Neural cell (in vitro differentiated cells): ENCODE measurements around the gene SMOC1. TPM values are rescaled to one million over a fixed set of nuclear protein-coding genes. Genes with fewer than 3 reads are reported as not detected.

Experiments
- H2AFZ ChIP-seq: fragments of 200-600, 300-800 bp; sonication (generic), shearing (Covaris generic); 2 replicates; pipeline ENCODE4 v1.6.0; 2014; ENCODE audit warnings: low read depth, mild to moderate bottlenecking, antibody characterized with exemption, low read length, moderate library complexity
- H3F3A ChIP-seq: fragments of 200-600 bp; shearing (Covaris generic); 2 replicates; pipeline ENCODE4 v1.6.1; 2016; ENCODE audit warnings: mild to moderate bottlenecking, moderate library complexity, mixed read lengths, antibody characterized with exemption, low read length; ENCODE audit not compliant: insufficient read depth, poor library complexity, severe bottlenecking
- H3K27ac ChIP-seq: fragments of 200-600, 300-800 bp; sonication (generic), shearing (Covaris generic); 2 replicates; pipeline ENCODE4 v1.5.1; 2014; ENCODE audit warnings: mild to moderate bottlenecking, low read length, moderate library complexity
- H3K27me3 ChIP-seq: fragments of 300-800, 200-600 bp; sonication (generic), shearing (Covaris generic); 2 replicates; pipeline ENCODE4 v1.6.0; 2014; ENCODE audit warnings: mild to moderate bottlenecking, low read depth, low read length, moderate library complexity; ENCODE audit not compliant: insufficient read depth
- H3K36me3 ChIP-seq: fragments of 300-800, 200-600 bp; sonication (generic), shearing (Covaris generic); 2 replicates; pipeline ENCODE4 v1.5.1; 2014; ENCODE audit warnings: mild to moderate bottlenecking, antibody characterized with exemption, low read length, moderate library complexity; ENCODE audit not compliant: insufficient read depth
- H3K4me2 ChIP-seq: fragments of 300-800, 200-600 bp; sonication (generic), shearing (Covaris generic); 2 replicates; pipeline ENCODE4 v1.6.0; 2014; ENCODE audit warnings: mild to moderate bottlenecking, low read length
- H3K4me3 ChIP-seq: fragments of 300-800, 200-600 bp; sonication (generic), shearing (Covaris generic); 2 replicates; pipeline ENCODE4 v1.5.1; 2014; ENCODE audit warnings: mild to moderate bottlenecking, low read length, moderate library complexity
- H3K79me2 ChIP-seq: fragments of 200-600 bp; shearing (Covaris generic); replicated peaks from 2 replicates; pipeline ENCODE4 v1.6.0; 2014; ENCODE audit warnings: mild to moderate bottlenecking, low read length, moderate library complexity; ENCODE audit not compliant: insufficient read depth
- H3K9ac ChIP-seq: fragments of 300-800, 200-600 bp; sonication (generic), shearing (Covaris generic); 2 replicates; pipeline ENCODE4 v1.6.1; 2016; ENCODE audit warnings: mild to moderate bottlenecking, low read length, mixed read lengths
- H3K9me2 ChIP-seq: fragments of 200-600 bp; shearing (Covaris generic); 2 replicates; pipeline ENCODE4 v1.6.1; 2016; ENCODE audit warnings: mild to moderate bottlenecking, low read length, mixed read lengths; ENCODE audit not compliant: insufficient read depth
- H3K9me3 ChIP-seq: fragments of 200-600, 300-800 bp; sonication (generic), shearing (Covaris generic); 2 replicates; pipeline ENCODE4 v1.6.1; 2016; ENCODE audit warnings: mild to moderate bottlenecking, mixed run types, low read length, moderate library complexity, mixed read lengths
- H4K20me1 ChIP-seq: fragments of 200-600 bp; shearing (Covaris generic); 2 replicates; pipeline ENCODE4 v1.6.1; 2016; ENCODE audit warnings: mild to moderate bottlenecking, mixed run types; ENCODE audit not compliant: insufficient read depth
- CTCF ChIP-seq: fragments of 450-650 bp; IDR thresholded peaks from 2 replicates; pipeline ENCODE4 v1.5.1; 2014; ENCODE audit warnings: antibody characterized with exemption, mild to moderate bottlenecking, moderate library complexity; ENCODE audit not compliant: poor library complexity, severe bottlenecking
- EP300 ChIP-seq: fragments of 450-650 bp; conservative IDR thresholded peaks from 2 replicates; pipeline ENCODE4 v1.6.1; 2014; ENCODE audit warnings: antibody characterized with exemption, mild to moderate bottlenecking, moderate library complexity; ENCODE audit not compliant: poor library complexity, severe bottlenecking
- EZH2 ChIP-seq: fragments of 200-600, 300-800 bp; shearing (Covaris generic), sonication (generic); IDR thresholded peaks from 2 replicates; pipeline ENCODE4 v1.6.1; 2014; ENCODE audit warnings: antibody characterized with exemption, low read length, borderline replicate concordance, mild to moderate bottlenecking; ENCODE audit not compliant: insufficient read depth, poor library complexity, severe bottlenecking
- MXI1 ChIP-seq: fragments of 450-650 bp; conservative IDR thresholded peaks from 2 replicates; pipeline ENCODE4 v1.6.1; 2014; ENCODE audit warnings: antibody characterized with exemption, mild to moderate bottlenecking; ENCODE audit not compliant: poor library complexity, severe bottlenecking
- POLR2AphosphoS5 ChIP-seq: IDR thresholded peaks from 2 replicates; pipeline ENCODE4 v1.6.1; 2012
- RAD21 ChIP-seq: fragments of 450-650 bp; conservative IDR thresholded peaks from 2 replicates; pipeline ENCODE4 v1.6.1; 2014; ENCODE audit warnings: antibody characterized with exemption, mild to moderate bottlenecking, moderate library complexity
- REST ChIP-seq: IDR thresholded peaks from 2 replicates; pipeline ENCODE4 v1.6.1; 2012; ENCODE audit warnings: borderline replicate concordance
- SMC3 ChIP-seq: fragments of 450-650 bp; conservative IDR thresholded peaks from 2 replicates; pipeline ENCODE4 v1.6.1; 2014; ENCODE audit warnings: antibody characterized with exemption, mild to moderate bottlenecking, moderate library complexity; ENCODE audit not compliant: poor library complexity
- TAF1 ChIP-seq: IDR thresholded peaks from 2 replicates; pipeline ENCODE4 v1.6.1; 2012; ENCODE audit warnings: low read depth
- polyA plus RNA-seq: library from polyadenylated mRNA; depleted of rRNA; stranded (reverse); fragments of >200 nt; gene quantifications from 2 replicates; pipeline ENCODE4 v1.2.3, GENCODE V29; 2014

The SMOC1 gene
- polyA plus RNA-seq, 1 donor from 2014 or later, result 8.7 TPM

- no peak overlapping the region for H2AFZ ChIP-seq
- no peaks in the 10 kb centered on the region for H3K79me2 ChIP-seq
Observed at GRCh38 chr14:70009961-70010360, 130.7 kb downstream of the SMOC1 start.

GRCh38 chr14:70011098-70011497 is 131.9 kb downstream of the SMOC1 start:
- H3K9me2 ChIP-seq, result no peaks in the 10 kb centered on the region
- H3K27ac ChIP-seq, result peak overlapping the region; percentile 44
- H3K36me3 ChIP-seq, result no peaks in the 10 kb centered on the region
- H3K79me2 ChIP-seq, result no peaks in the 10 kb centered on the region
- TF ChIP-seq EP300, result peak; percentile 48
- no peak for TF ChIP-seq MXI1
- TF ChIP-seq POLR2AphosphoS5, result peak; percentile 80
- TF ChIP-seq SMC3, result no peak
- no peaks in the 10 kb centered on the region for H3K9me3 ChIP-seq
- no peak overlapping the region for H2AFZ ChIP-seq
- no peak overlapping the region for H3K4me2 ChIP-seq
- H3F3A ChIP-seq, result no peaks in the 10 kb centered on the region
- no peak overlapping the region for H3K4me3 ChIP-seq
- H3K9ac ChIP-seq, result no peak overlapping the region
- H4K20me1 ChIP-seq, result no peaks in the 10 kb centered on the region
- no peaks in the 10 kb centered on the region for H3K27me3 ChIP-seq

More at GRCh38 chr14:70009961-70010360, 130.7 kb downstream of the SMOC1 start:
- Histone ChIP-seq H3F3A (no peaks in the 10 kb centered on the region), H3K4me3 (no peak overlapping the region), H3K27ac (no peak overlapping the region), H3K4me2 (no peak overlapping the region), H4K20me1 (no peaks in the 10 kb centered on the region), H3K9ac (no peak overlapping the region), H3K27me3 (no peaks in the 10 kb centered on the region), H3K36me3 (no peaks in the 10 kb centered on the region), H3K9me3 (no peaks in the 10 kb centered on the region), H3K9me2 (no peaks in the 10 kb centered on the region)
- no peak for TF ChIP-seq REST

- no peak overlapping the region for H3K9ac ChIP-seq
- no peaks in the 10 kb centered on the region for H3K9me2 ChIP-seq
Observed at GRCh38 chr14:70011708-70012107, 132.5 kb downstream of the SMOC1 start.

More at GRCh38 chr14:70011708-70012107, 132.5 kb downstream of the SMOC1 start:
- no peaks in the 10 kb centered on the region for H3F3A ChIP-seq
- H4K20me1 ChIP-seq, result no peaks in the 10 kb centered on the region
- no peaks in the 10 kb centered on the region for H3K36me3 ChIP-seq
- H3K79me2 ChIP-seq, result no peaks in the 10 kb centered on the region
- H3K4me3 ChIP-seq, result no peak overlapping the region
- no peaks in the 10 kb centered on the region for H3K27me3 ChIP-seq
- H2AFZ ChIP-seq, result no peak overlapping the region
- H3K27ac ChIP-seq, result peak overlapping the region; percentile 44
- no peaks in the 10 kb centered on the region for H3K9me3 ChIP-seq
- no peak for TF ChIP-seq REST
- no peak for TF ChIP-seq EZH2
- TF ChIP-seq MXI1, result no peak
- no peak for TF ChIP-seq EP300
- TF ChIP-seq TAF1, result no peak
- no peak for TF ChIP-seq POLR2AphosphoS5
- TF ChIP-seq SMC3, result no peak
- TF ChIP-seq RAD21, result no peak
- TF ChIP-seq CTCF, result no peak
- no peak overlapping the region for H3K4me2 ChIP-seq
